ENCODE results near the gene BOD1L1. TPM values are rescaled to one million over a fixed set of nuclear protein-coding genes. Genes with fewer than 3 reads are reported as not detected.

BOD1L1 gene
- total RNA-seq, 2 experiments from 2014 or later, result 27.2 to 28.9 TPM

- TF ChIP-seq, protein P1, sequence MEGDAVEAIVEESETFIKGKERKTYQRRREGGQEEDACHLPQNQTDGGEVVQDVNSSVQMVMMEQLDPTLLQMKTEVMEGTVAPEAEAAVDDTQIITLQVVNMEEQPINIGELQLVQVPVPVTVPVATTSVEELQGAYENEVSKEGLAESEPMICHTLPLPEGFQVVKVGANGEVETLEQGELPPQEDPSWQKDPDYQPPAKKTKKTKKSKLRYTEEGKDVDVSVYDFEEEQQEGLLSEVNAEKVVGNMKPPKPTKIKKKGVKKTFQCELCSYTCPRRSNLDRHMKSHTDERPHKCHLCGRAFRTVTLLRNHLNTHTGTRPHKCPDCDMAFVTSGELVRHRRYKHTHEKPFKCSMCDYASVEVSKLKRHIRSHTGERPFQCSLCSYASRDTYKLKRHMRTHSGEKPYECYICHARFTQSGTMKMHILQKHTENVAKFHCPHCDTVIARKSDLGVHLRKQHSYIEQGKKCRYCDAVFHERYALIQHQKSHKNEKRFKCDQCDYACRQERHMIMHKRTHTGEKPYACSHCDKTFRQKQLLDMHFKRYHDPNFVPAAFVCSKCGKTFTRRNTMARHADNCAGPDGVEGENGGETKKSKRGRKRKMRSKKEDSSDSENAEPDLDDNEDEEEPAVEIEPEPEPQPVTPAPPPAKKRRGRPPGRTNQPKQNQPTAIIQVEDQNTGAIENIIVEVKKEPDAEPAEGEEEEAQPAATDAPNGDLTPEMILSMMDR (IDR thresholded peaks at IDR 0.05), result no peak
- ChIA-PET POLR2A (no interaction called here), CTCF (no interaction called here)
- ATAC-seq (no peak), DNase-seq (no peak)
- peaks cover 45% of the 10 kb centered on the region for H3K4me1 Mint-ChIP-seq (ENCODE audit: low read depth)
- peaks cover 3% of the 10 kb centered on the region for H3K36me3 Mint-ChIP-seq (ENCODE audit: low read depth)
- intact Hi-C loops (cut with micrococcal nuclease), result loop anchor here (5.0 kb wide), 1 partner anchor 63 kb away; the partner anchor contains the start of gene RAB28
- H3K9me3 Mint-ChIP-seq, result no peaks in the 10 kb centered on the region
- H3K4me3 Mint-ChIP-seq, result peak overlapping the region; percentile 74
- no peak overlapping the region for H3K27ac Mint-ChIP-seq
- H3K27me3 Mint-ChIP-seq, result peaks cover 61% of the 10 kb centered on the region
These were observed 82.1 kb downstream of the BOD1L1 start for GRCh38 chr4:13545394-13545808.

- POLR2A ChIA-PET, result interaction anchor here (1.6 kb wide), 1 partner anchor 12 kb away, joined by 4 read pairs; no protein-coding TSS in a partner anchor
- peaks cover 50% of the 10 kb centered on the region for H3K4me1 Mint-ChIP-seq (ENCODE audit: low read depth)
- CTCF ChIA-PET, result interaction anchor here (5.2 kb wide), 1 partner anchor 21 kb away, joined by 31 read pairs; no protein-coding TSS in a partner anchor
- H3K9me3 Mint-ChIP-seq, result no peaks in the 10 kb centered on the region
- H3K4me3 Mint-ChIP-seq, result peak overlapping the region; percentile 74
- ATAC-seq, result peak; percentile 68
- peaks cover 66% of the 10 kb centered on the region for H3K27me3 Mint-ChIP-seq
- TF ChIP-seq, protein P1 (IDR thresholded peaks at IDR 0.05), result no peak
- peaks cover 3% of the 10 kb centered on the region for H3K36me3 Mint-ChIP-seq (ENCODE audit: low read depth)
- intact Hi-C loops (cut with micrococcal nuclease), result loop anchor here (5.0 kb wide), 1 partner anchor 62 kb away; the partner anchor contains the start of gene RAB28
- H3K27ac Mint-ChIP-seq, result no peak overlapping the region
- DNase-seq, result peak; percentile 75
These were observed 82.7 kb downstream of the BOD1L1 start for GRCh38 chr4:13544606-13545393.

DNA sequence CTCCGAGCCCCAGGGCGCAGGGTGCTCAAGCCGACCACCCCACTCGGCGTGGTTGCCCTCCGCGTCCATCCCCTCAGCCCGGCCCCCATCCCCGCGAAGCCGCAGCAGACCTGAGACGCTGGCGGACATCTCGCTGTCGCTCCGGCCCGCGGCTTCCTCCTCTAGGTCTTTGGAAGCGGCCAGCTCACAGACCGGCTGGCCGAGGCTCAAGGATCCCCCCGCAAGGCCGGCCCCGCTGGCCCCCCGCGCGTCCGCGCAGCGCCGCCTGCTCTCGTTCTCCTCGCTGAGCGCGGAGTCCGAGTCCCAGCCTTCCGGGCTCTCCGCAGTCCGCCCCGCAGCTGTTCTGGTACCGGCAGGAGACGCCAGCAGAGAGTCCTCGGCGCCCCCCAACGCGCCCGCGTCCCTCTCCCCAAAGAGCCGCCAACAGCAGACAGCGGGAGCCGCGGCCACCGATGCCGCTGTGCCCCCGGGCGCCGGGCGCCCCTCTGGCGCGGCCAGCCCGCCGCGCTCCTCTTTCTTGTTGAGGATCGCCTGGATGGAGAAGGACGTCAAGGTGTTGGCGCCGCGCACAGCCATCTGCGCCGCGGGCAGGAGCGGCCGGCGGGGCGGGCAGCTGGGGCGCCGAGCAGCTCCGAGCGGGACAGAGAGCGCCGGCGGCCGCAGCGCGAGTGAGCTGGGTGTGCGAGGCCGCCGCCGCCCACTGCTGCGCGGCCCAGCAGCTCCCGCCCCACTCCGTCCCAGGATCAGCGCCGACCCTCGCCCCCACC lies 83.5 kb downstream of the BOD1L1 start, which contains the start of gene NKX3-2:
TSS of gene NKX3-2 (minus strand) at position 670 of the 767 bp plus-strand sequence. CDS start at position 576, 94 bp downstream.
- Mint-ChIP-seq H3K9me3 (no peaks in the 10 kb centered on the region), H3K4me1 (ENCODE audit: low read depth) (peaks cover 50% of the 10 kb centered on the region), H3K27ac (no peak within 1 kb of the TSS), H3K4me3 (peak within 1 kb of the TSS; percentile 74), H3K27me3 (peaks cover 69% of the 10 kb centered on the region), H3K36me3 (ENCODE audit: low read depth) (peaks cover 3% of the 10 kb centered on the region)
- ChIA-PET POLR2A (interaction anchor here (0.8 to 1.6 kb wide), 3 partner anchors 10 to 60 kb away, joined by 3 to 4 read pairs (median 3); no protein-coding TSS in a partner anchor), CTCF (interaction anchor here (0.6 to 5.2 kb wide), 4 partner anchors 11 to 70 kb away, joined by 3 to 31 read pairs (median 10); no protein-coding TSS in a partner anchor)
- TF ChIP-seq, protein P1 (IDR thresholded peaks at IDR 0.05), result no peak
- DNase-seq (no peak), ATAC-seq (no peak)
- intact Hi-C loops (cut with micrococcal nuclease), result no loop called here

- ChIA-PET POLR2A (interaction anchor here (0.8 to 1.6 kb wide), 3 partner anchors 9 to 60 kb away, joined by 3 to 4 read pairs (median 3); no protein-coding TSS in a partner anchor), CTCF (interaction anchor here (0.6 to 5.2 kb wide), 4 partner anchors 10 to 69 kb away, joined by 3 to 31 read pairs (median 10); no protein-coding TSS in a partner anchor)
- peaks cover 69% of the 10 kb centered on the region for H3K27me3 Mint-ChIP-seq
- no peak for ATAC-seq
- TF ChIP-seq, protein P1 (IDR thresholded peaks at IDR 0.05), result no peak
- intact Hi-C loops (cut with micrococcal nuclease), result no loop called here
- peaks cover 53% of the 10 kb centered on the region for H3K4me1 Mint-ChIP-seq (ENCODE audit: low read depth)
- peak overlapping the region; percentile 24 for H3K4me3 Mint-ChIP-seq
- no peak overlapping the region for H3K27ac Mint-ChIP-seq
- DNase-seq, result no peak
- peaks cover 5% of the 10 kb centered on the region for H3K36me3 Mint-ChIP-seq (ENCODE audit: low read depth)
- H3K9me3 Mint-ChIP-seq, result peaks cover 1% of the 10 kb centered on the region
These were observed 84.3 kb downstream of the BOD1L1 start for GRCh38 chr4:13543032-13543838.

Measured in activated CD8-positive, alpha-beta T cell treated with anti-CD3 and anti-CD28 coated beads for 36 hours (primary cell).